B cell (primary cell): Measurements from ENCODE around the gene CAMTA1. TPM values are rescaled to one million over a fixed set of nuclear protein-coding genes. Genes with fewer than 3 reads are reported as not detected.

Experiments
- ATAC-seq: fragments of 200-7000 bp; cut with Tn5 transposase; one replicate; pipeline ENCODE4 v1.10.0; 2021; ENCODE audit warnings: low read depth, mild to moderate bottlenecking, moderate number of reproducible peaks, moderate library complexity
- CTCF ChIA-PET: fragments of 350-600 bp; sonication (Branson Sonifier 250); formaldehyde crosslinking; loops from one replicate; lab custom pipeline; 2021; ENCODE audit warnings: antibody characterized with exemption, inconsistent platforms; lab: Charles Lee
- POLR2A ChIA-PET: fragments of 350-600 bp; sonication (Branson Sonifier 250); formaldehyde crosslinking; loops from one replicate; lab custom pipeline; 2021; ENCODE audit warnings: antibody characterized with exemption; lab: Charles Lee
- DNase-seq: peaks from one replicate; pipeline ENCODE4 v3.0.0; 2013
- H2AFZ ChIP-seq: 2 replicates; pipeline ENCODE4 v1.6.1; 2012; ENCODE audit warnings: mild to moderate bottlenecking, low read depth, low read length; ENCODE audit not compliant: insufficient read depth, poor library complexity, severe bottlenecking
- H3K27ac ChIP-seq, 2 donors: 1 replicate in 1 of 2; 2 replicates in 1 of 2; pipeline ENCODE4 v1.5.1; 2012 to 2013; ENCODE audit warnings: low read length in 2 of 2, mild to moderate bottlenecking in 2 of 2, moderate library complexity in 1 of 2
- H3K27me3 ChIP-seq, 4 experiments: fragments of 200-600 bp in 1 of 4; sonication (generic) in 1 of 4; replicated peaks in 1 of 4; 1 replicate in 2 of 4; 2 replicates in 2 of 4; pipeline versions ENCODE4 v1.6.1 to v1.7.0; 2013 to 2016; ENCODE audit warnings: low read length in 3 of 4, mild to moderate bottlenecking in 2 of 4, mixed read lengths in 1 of 4, moderate library complexity in 1 of 4; ENCODE audit not compliant: insufficient read depth in 4 of 4, control insufficient read depth in 3 of 4; ENCODE audit errors: control extremely low read depth in 1 of 4
- H3K36me3 ChIP-seq, 2 experiments: replicated peaks in 1 of 2; 1 replicate in 1 of 2; 2 replicates in 1 of 2; pipeline versions ENCODE4 v1.6.1 to v1.7.1; 2013; ENCODE audit warnings: low read length in 1 of 2; ENCODE audit not compliant: insufficient read depth in 2 of 2, control insufficient read depth in 1 of 2; ENCODE audit errors: control extremely low read depth in 1 of 2, extremely low read depth in 1 of 2
- H3K4me1 ChIP-seq, 2 donors: fragments of 200-600 bp in 1 of 2; sonication (generic) in 1 of 2; 1 replicate in 1 of 2; 2 replicates in 1 of 2; pipeline versions ENCODE4 v1.5.1 to v1.6.1; 2013 to 2017; ENCODE audit warnings: low read length in 2 of 2; ENCODE audit not compliant: control insufficient read depth in 2 of 2, insufficient read depth in 2 of 2
- H3K4me2 ChIP-seq: replicated peaks from 2 replicates; pipeline ENCODE3; 2012; ENCODE audit warnings: mild to moderate bottlenecking, low read depth, low read length; ENCODE audit not compliant: poor library complexity, severe bottlenecking
- H3K4me3 ChIP-seq, 5 experiments: fragments of 200-600 bp in 1 of 5; sonication (generic) in 1 of 5; 1 replicate in 3 of 5; 2 replicates in 2 of 5; pipeline versions ENCODE4 v1.5.1 to v1.7.0; 2011 to 2016; ENCODE audit warnings: low read length in 4 of 5, mild to moderate bottlenecking in 4 of 5, low read depth in 2 of 5, control low read depth in 1 of 5, moderate library complexity in 1 of 5; ENCODE audit not compliant: insufficient read depth in 1 of 5; ENCODE audit errors: control extremely low read depth in 1 of 5, extremely low read depth in 1 of 5
- H3K79me2 ChIP-seq: fragments of 200-600 bp; sonication (generic); one replicate; pipeline ENCODE4 v1.6.0; 2016; ENCODE audit warnings: low read length; ENCODE audit not compliant: control insufficient read depth, insufficient read depth
- H3K9ac ChIP-seq: fragments of 200-600 bp; sonication (generic); 2 replicates; pipeline ENCODE4 v1.6.1; 2017; ENCODE audit warnings: mild to moderate bottlenecking, low read length, moderate library complexity
- H3K9me3 ChIP-seq, 3 donors: one replicate each; pipeline versions ENCODE4 v1.6.1 to v1.7.1; 2013; ENCODE audit warnings: low read length in 2 of 3; ENCODE audit not compliant: control insufficient read depth in 2 of 3, insufficient read depth in 1 of 3; ENCODE audit errors: control extremely low read depth in 1 of 3
- H4K20me1 ChIP-seq: 2 replicates; pipeline ENCODE4 v1.6.0; 2012; ENCODE audit warnings: mild to moderate bottlenecking, low read length; ENCODE audit not compliant: insufficient read depth, control insufficient read depth, poor library complexity, severe bottlenecking
- H3K27ac Mint-ChIP-seq: one replicate; pipeline ENCODE4 v1.8.0; 2021; ENCODE audit warnings: mixed read lengths
- H3K27me3 Mint-ChIP-seq: one replicate; pipeline ENCODE4 v1.8.0; 2021; ENCODE audit warnings: mixed read lengths
- H3K4me1 Mint-ChIP-seq: one replicate; pipeline ENCODE4 v1.8.0; 2021; ENCODE audit warnings: mixed read lengths
- H3K4me3 Mint-ChIP-seq: one replicate; pipeline ENCODE4 v1.8.0; 2021; ENCODE audit warnings: mixed read lengths
- H3K9me3 Mint-ChIP-seq: one replicate; pipeline ENCODE4 v1.8.0; 2022; ENCODE audit warnings: mixed read lengths; ENCODE audit not compliant: insufficient read depth
- CTCF ChIP-seq: fragments of 200-600 bp; IDR thresholded peaks from one replicate; pipeline ENCODE4 v1.8.0; 2022; ENCODE audit warnings: antibody characterized with exemption, mild to moderate bottlenecking
- EZH2 ChIP-seq: IDR thresholded peaks from 2 replicates; pipeline ENCODE4 v1.6.1; 2012; ENCODE audit warnings: borderline replicate concordance, low read depth, mild to moderate bottlenecking, moderate library complexity, low read length; ENCODE audit not compliant: insufficient read depth, poor library complexity, severe bottlenecking
- WGBS: methylation state at CpG from one replicate; pipeline ENCODE4 v1.1.5; 2013; ENCODE audit warnings: missing lambda C conversion rate; ENCODE audit not compliant: insufficient coverage; 5-methylcytosine and 5-hydroxymethylcytosine counted together
- intact Hi-C: fragments of 100-400 bp; cut with micrococcal nuclease; formaldehyde crosslinking; loops from one replicate; pipeline ENCODE4 v1.10.0; 2022
- polyA plus RNA-seq: library from polyadenylated mRNA; depleted of rRNA; stranded (reverse); fragments of >200 nt; gene quantifications from 2 replicates; pipeline ENCODE4 v1.2.3, GENCODE V29; 2012
- total RNA-seq, 2 donors: library from RNA; stranded (reverse); fragments of 120-200 nt in 1 of 2; gene quantifications; 1 replicate in 1 of 2; 2 replicates in 1 of 2; pipeline versions ENCODE4 v1.2.3 to v1.2.4, GENCODE V29; 2013 to 2022

Gene CAMTA1
- total and polyA plus RNA-seq, 2 donors (not counting 1 experiment from before 2014, with no cell fraction given): 42.2 to 45.7 TPM

GRCh38 chr1:6923955-6924881 is 139.0 kb downstream of the CAMTA1 start:
- peaks cover 0 to 8% (median 0%) of the 10 kb centered on the region in 3 donors for H3K9me3 ChIP-seq
- 92% methylated on average over 9 of the region's 18 CpGs for WGBS
- ATAC-seq (no peak), DNase-seq (no peak)
- TF ChIP-seq CTCF (no peak), EZH2 (no peak)
- no peaks in the 10 kb centered on the region for H4K20me1 ChIP-seq
- H3K9me3 Mint-ChIP-seq: peaks cover 3% of the 10 kb centered on the region
- H3K36me3 ChIP-seq: no peaks in the 10 kb centered on the region
- peaks cover 7% of the 10 kb centered on the region for H3K27me3 Mint-ChIP-seq
- no peak overlapping the region for H3K27ac Mint-ChIP-seq
- H3K4me3 ChIP-seq: no peak overlapping the region
- H3K27ac ChIP-seq: no peak overlapping the region
- H3K4me1 Mint-ChIP-seq: no peaks in the 10 kb centered on the region
- H3K4me2 ChIP-seq: no peak overlapping the region
- CTCF ChIA-PET: no interaction called here
- POLR2A ChIA-PET: interaction anchor here (0.6 kb wide), 1 partner anchor 142 kb away, joined by 4 read pairs; no protein-coding TSS in a partner anchor
- intact Hi-C loops: no loop called here
- H3K27me3 ChIP-seq: peaks cover 0 to 6% (median 0%) of the 10 kb centered on the region in 4 experiments
- H3K79me2 ChIP-seq: no peaks in the 10 kb centered on the region
- no peaks in the 10 kb centered on the region for H3K4me1 ChIP-seq
- H2AFZ ChIP-seq: no peak overlapping the region
- H3K9ac ChIP-seq: no peak overlapping the region
- no peak overlapping the region for H3K4me3 Mint-ChIP-seq

- no peaks in the 10 kb centered on the region for H4K20me1 ChIP-seq
- peaks cover 0 to 6% (median 0%) of the 10 kb centered on the region in 4 experiments for H3K27me3 ChIP-seq
- H3K4me1 Mint-ChIP-seq: no peaks in the 10 kb centered on the region
- no peak for TF ChIP-seq CTCF
- no peak for TF ChIP-seq EZH2
- CTCF ChIA-PET: no interaction called here
- H3K9me3 ChIP-seq: peaks cover 0 to 8% (median 0%) of the 10 kb centered on the region in 3 donors
- no peak for DNase-seq
- no peak overlapping the region for H3K27ac Mint-ChIP-seq
- H3K36me3 ChIP-seq: no peaks in the 10 kb centered on the region
- H3K79me2 ChIP-seq: no peaks in the 10 kb centered on the region
- H3K4me1 ChIP-seq: no peaks in the 10 kb centered on the region
- ATAC-seq: no peak
- peaks cover 7% of the 10 kb centered on the region for H3K27me3 Mint-ChIP-seq
- peaks cover 3% of the 10 kb centered on the region for H3K9me3 Mint-ChIP-seq
- H3K27ac ChIP-seq: no peak overlapping the region
- no peak overlapping the region for H3K4me3 ChIP-seq
- POLR2A ChIA-PET: no interaction called here
- no peak overlapping the region for H2AFZ ChIP-seq
- intact Hi-C loops: no loop called here
- no peak overlapping the region for H3K9ac ChIP-seq
- H3K4me2 ChIP-seq: no peak overlapping the region
- H3K4me3 Mint-ChIP-seq: no peak overlapping the region
- WGBS: 98% methylated on average over 4 of the region's 4 CpGs
Observed at GRCh38 chr1:6924891-6925290, 139.6 kb downstream of the CAMTA1 start.
